Measurements from ENCODE around the gene LYSMD2.

The LYSMD2 gene

DNA sequence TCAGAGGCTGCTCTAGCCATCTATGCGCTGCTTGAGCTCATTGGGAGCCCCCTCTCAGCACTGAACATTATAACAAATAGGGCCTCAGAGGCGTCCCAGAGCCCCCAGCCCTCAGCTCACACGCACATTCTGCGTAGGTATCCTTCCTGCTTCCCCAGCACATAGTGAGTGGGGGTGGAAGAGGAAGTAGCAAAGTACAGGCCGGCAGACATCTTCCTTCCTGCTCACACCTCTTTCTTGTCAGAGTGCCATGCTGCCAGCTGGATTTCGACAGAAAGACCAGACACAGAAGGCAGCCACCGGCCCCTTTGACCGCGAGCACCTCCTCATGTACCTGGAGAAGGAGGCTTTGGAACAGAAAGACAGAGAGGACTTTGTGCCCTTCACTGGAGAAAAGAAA lies 30.6 kb upstream of the LYSMD2 start:
- Histone ChIP-seq H3K36me3 (no peaks in the 10 kb centered on the region), H3K27ac (no peak overlapping the region), H3K9me3 (ENCODE audit: severe bottlenecking) (no peaks in the 10 kb centered on the region), H3K4me3 (ENCODE audit: low read depth, low read length) (no peak overlapping the region), H3K27me3 (ENCODE audit: insufficient read depth, low read depth, severe bottlenecking) (no peaks in the 10 kb centered on the region)
- TF ChIP-seq, protein P1, sequence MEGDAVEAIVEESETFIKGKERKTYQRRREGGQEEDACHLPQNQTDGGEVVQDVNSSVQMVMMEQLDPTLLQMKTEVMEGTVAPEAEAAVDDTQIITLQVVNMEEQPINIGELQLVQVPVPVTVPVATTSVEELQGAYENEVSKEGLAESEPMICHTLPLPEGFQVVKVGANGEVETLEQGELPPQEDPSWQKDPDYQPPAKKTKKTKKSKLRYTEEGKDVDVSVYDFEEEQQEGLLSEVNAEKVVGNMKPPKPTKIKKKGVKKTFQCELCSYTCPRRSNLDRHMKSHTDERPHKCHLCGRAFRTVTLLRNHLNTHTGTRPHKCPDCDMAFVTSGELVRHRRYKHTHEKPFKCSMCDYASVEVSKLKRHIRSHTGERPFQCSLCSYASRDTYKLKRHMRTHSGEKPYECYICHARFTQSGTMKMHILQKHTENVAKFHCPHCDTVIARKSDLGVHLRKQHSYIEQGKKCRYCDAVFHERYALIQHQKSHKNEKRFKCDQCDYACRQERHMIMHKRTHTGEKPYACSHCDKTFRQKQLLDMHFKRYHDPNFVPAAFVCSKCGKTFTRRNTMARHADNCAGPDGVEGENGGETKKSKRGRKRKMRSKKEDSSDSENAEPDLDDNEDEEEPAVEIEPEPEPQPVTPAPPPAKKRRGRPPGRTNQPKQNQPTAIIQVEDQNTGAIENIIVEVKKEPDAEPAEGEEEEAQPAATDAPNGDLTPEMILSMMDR (IDR thresholded peaks at IDR 0.05; ENCODE audit: low read depth, low read length), result no peak
- no peak for DNase-seq

DNA sequence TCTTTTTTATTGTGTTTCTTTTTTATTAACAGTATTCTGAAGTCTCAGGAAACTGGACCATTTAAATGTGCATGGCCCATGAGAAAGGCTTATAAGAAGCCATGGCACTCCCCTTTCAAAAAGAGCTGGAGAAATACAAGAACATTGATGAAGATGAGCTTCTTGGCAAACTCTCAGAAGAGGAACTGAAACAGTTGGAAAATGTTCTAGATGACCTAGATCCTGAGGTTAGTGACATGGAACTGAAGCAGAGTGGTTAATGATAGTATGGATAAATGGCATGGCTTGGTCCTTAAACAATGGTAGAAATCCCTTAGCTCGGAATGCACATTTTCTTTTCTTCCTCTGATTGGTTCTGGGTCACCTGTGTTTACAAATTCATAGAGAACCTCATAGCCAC lies 28.9 kb upstream of the LYSMD2 start:
- Histone ChIP-seq H3K27me3 (ENCODE audit: insufficient read depth, low read depth, severe bottlenecking) (no peaks in the 10 kb centered on the region), H3K9me3 (ENCODE audit: severe bottlenecking) (no peaks in the 10 kb centered on the region), H3K27ac (no peak overlapping the region), H3K36me3 (no peaks in the 10 kb centered on the region), H3K4me3 (ENCODE audit: low read depth, low read length) (no peak overlapping the region)
- DNase-seq, result no peak
- TF ChIP-seq, protein P1 (IDR thresholded peaks at IDR 0.05; ENCODE audit: low read depth, low read length), result no peak

DNA sequence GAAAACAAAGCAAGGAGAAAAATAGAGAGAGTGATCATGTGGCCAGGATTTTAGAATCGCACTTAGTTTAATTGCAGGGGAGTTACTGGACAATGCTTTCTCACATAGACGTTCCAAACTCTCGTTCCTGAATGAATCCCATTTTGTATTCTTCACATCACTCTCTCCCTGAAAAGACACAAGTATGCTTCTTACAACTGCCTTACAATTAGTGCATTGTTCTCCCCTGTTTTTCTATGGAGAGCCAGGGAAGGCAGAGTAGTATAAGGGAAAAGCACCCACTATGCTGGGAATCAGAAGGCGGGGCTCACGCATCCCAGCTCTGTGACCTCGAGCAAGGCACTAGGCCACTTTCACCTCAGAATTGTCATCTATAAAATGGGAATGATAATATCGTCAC lies 28.3 kb upstream of the LYSMD2 start:
- no peaks in the 10 kb centered on the region for H3K9me3 ChIP-seq (ENCODE audit: severe bottlenecking)
- DNase-seq, result no peak
- no peaks in the 10 kb centered on the region for H3K36me3 ChIP-seq
- H3K27ac ChIP-seq, result no peak overlapping the region
- no peak overlapping the region for H3K4me3 ChIP-seq (ENCODE audit: low read depth, low read length)
- H3K27me3 ChIP-seq (ENCODE audit: insufficient read depth, low read depth, severe bottlenecking), result no peaks in the 10 kb centered on the region
- TF ChIP-seq, protein P1 (IDR thresholded peaks at IDR 0.05; ENCODE audit: low read depth, low read length), result no peak

DNA sequence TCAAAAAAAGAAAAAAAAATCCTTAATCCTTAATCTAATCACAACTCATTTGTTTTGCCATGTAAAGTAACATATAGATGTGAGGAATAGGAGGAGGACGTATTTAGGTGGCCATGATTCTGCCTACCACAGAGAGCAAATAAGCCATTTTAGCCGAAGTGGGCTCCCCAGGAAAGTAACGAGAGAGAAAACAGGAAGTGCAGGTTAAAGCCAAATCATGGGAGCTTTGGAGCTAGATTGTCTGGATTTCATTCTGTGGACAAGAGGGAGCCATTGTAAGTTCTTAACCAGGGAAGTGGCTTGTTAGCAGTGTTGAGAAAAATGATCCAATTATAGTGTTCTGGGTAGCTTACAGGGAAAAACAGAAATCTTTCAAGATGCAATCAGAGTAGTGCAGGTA lies 23.4 kb upstream of the LYSMD2 start:
- no peak overlapping the region for H3K4me3 ChIP-seq (ENCODE audit: low read depth, low read length)
- H3K27ac ChIP-seq, result no peak overlapping the region
- no peak for DNase-seq
- H3K9me3 ChIP-seq (ENCODE audit: severe bottlenecking), result no peaks in the 10 kb centered on the region
- H3K36me3 ChIP-seq, result no peaks in the 10 kb centered on the region
- TF ChIP-seq, protein P1 (IDR thresholded peaks at IDR 0.05; ENCODE audit: low read depth, low read length), result no peak
- H3K27me3 ChIP-seq (ENCODE audit: insufficient read depth, low read depth, severe bottlenecking), result no peaks in the 10 kb centered on the region

DNA sequence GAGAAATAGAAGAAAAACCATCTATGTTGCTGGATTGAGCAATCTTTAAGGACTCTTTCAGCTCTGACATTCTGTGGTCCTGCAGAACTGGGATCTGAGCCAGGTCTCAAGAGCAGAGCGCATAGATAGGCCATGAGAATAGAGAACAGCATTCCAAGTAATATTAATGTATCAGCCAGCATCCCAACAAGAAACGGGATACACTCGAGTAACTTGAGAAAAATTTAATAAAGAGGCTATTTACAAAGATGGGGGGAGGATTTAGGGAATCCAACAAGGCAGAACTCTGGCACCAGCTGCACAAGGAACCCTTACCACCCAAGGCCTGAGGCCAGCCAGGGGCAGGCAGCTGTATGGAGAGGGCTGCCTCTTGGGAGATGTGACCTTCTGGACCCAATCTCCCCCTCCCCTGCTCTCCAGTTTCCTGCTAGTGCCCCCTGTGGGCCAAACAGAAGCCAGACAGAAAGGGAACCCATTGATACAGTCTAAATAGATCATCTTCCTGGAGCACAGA lies 22.2 kb upstream of the LYSMD2 start:
- TF ChIP-seq, protein P1 (IDR thresholded peaks at IDR 0.05; ENCODE audit: low read depth, low read length), result peak; percentile 45
- Histone ChIP-seq H3K27ac (no peak overlapping the region), H3K27me3 (ENCODE audit: insufficient read depth, low read depth, severe bottlenecking) (no peaks in the 10 kb centered on the region), H3K9me3 (ENCODE audit: severe bottlenecking) (no peaks in the 10 kb centered on the region), H3K4me3 (ENCODE audit: low read depth, low read length) (no peak overlapping the region), H3K36me3 (no peaks in the 10 kb centered on the region)
- DNase-seq, result peak; percentile 16

DNA sequence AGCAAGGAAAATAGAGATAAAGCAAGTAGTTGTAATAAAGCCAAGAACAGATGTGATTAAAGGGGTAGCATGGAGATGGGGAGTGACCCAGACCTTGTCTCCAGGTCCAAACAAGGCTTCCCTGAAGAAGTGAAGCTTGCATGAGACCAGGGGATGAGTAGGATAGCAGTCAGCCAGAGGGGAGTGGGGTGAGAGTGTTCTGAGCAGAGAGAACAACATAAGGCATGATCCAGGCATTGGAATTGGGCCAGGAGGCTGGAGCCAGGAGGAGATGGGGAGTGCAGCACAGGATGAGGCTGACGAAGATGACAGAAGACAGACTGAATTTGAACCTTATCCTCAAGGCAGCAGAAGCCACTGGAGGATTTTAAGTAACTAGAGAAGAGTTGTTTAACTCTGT lies 21.2 kb upstream of the LYSMD2 start:
- Histone ChIP-seq H3K36me3 (no peaks in the 10 kb centered on the region), H3K27ac (no peak overlapping the region), H3K9me3 (ENCODE audit: severe bottlenecking) (no peaks in the 10 kb centered on the region), H3K4me3 (ENCODE audit: low read depth, low read length) (no peak overlapping the region), H3K27me3 (ENCODE audit: insufficient read depth, low read depth, severe bottlenecking) (no peaks in the 10 kb centered on the region)
- no peak for DNase-seq
- TF ChIP-seq, protein P1 (IDR thresholded peaks at IDR 0.05; ENCODE audit: low read depth, low read length), result no peak

Measured in WERI-Rb-1 (cell line).